ENCODE data around the gene BIN1. TPM values are rescaled to one million over a fixed set of nuclear protein-coding genes. Genes with fewer than 3 reads are reported as not detected.

BIN1 gene
- total and polyA plus RNA-seq, 2 of the 4 experiments (the other 2 are of a cell fraction): 18.1 to 25.7 TPM

DNA sequence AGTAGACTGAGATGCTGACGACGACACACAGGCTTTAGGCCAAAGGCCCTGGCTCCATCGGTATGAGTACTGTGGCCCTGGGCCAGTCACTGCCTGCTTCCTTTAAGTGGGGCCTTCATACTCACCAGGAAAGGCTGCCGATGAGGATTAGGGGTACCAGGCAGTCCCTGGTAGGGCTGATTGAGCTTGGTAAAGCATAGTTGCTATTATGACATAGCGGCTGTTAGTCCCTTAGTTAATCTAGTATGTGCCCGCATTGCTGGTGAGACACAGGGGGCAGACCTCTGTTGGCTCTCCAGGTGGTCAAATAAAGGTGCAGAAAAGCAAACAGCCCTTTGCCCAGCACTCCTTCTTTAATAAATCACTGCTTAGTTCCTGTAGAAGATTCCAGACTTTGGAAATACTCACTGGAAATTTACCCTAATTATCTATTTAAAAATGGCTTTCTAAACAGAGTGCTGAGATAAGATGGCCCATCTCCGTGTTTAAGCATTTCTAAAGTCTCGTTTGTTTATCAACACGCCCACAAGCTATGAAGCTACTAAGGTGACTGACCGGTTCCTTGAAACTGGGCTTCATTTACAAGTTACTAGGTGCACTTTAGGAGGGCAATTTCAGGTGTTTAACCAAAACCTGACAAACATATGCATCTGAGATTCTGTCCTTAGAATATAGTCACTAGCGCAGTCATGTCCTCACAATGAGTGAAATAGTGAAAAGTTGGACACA lies 8.7 kb upstream of the BIN1 start:
- intact Hi-C loops (cut with micrococcal nuclease): no loop called here
- H2AK5ac ChIP-seq (ENCODE audit: low read depth, low read length): no peak overlapping the region
- no peak overlapping the region for H2AK9ac ChIP-seq (replicated peaks; ENCODE audit: low read depth, low read length, poor library complexity)
- H3K36me3 ChIP-seq (ENCODE audit: control insufficient read depth, insufficient read depth, low read length): no peaks in the 10 kb centered on the region
- H3K4me1 ChIP-seq (ENCODE audit: control insufficient read depth, insufficient read depth, low read length): no peaks in the 10 kb centered on the region
- no peaks in the 10 kb centered on the region for H3K9me3 ChIP-seq (ENCODE audit: control insufficient read depth, insufficient read depth, low read length)
- BruUV-seq (replicated peaks): no TSS peak
- H2AFZ ChIP-seq (replicated peaks; ENCODE audit: low read length, poor library complexity): no peak overlapping the region
- ChIA-PET CTCF (no interaction called here), POLR2A (ENCODE audit: unreplicated experiment) (no interaction called here)
- no peak overlapping the region for H3K4me3 ChIP-seq (ENCODE audit: insufficient read depth, low read depth, low read length)
- H4K91ac ChIP-seq (ENCODE audit: insufficient read depth, low read depth, low read length): no peak overlapping the region
- H3K79me1 ChIP-seq (ENCODE audit: low read depth in 1 of 2, low read length in 2 of 2): no peaks in the 10 kb centered on the region
- H3K14ac ChIP-seq (replicated peaks; ENCODE audit: low read depth, low read length): no peak overlapping the region
- H3K56ac ChIP-seq (ENCODE audit: extremely low read depth, insufficient read depth, low read length): no peak overlapping the region
- no peak overlapping the region for H3K27ac ChIP-seq (ENCODE audit: insufficient read depth, low read length)
- DNase-seq (no peak), ATAC-seq (ENCODE audit: low read depth) (no peak)
- H4K8ac ChIP-seq (ENCODE audit: low read depth in 2 of 2, low read length in 2 of 2): no peak overlapping the region
- H2BK15ac ChIP-seq (ENCODE audit: low read depth, low read length): no peak overlapping the region
- no peak overlapping the region for H2BK20ac ChIP-seq (ENCODE audit: low read depth, low read length)
- no peak overlapping the region for H2BK120ac ChIP-seq (ENCODE audit: low read depth, low read length)
- H4K20me1 ChIP-seq (ENCODE audit: insufficient read depth, low read length): no peaks in the 10 kb centered on the region
- no peak overlapping the region for H3K23ac ChIP-seq (ENCODE audit: low read depth, low read length)
- peaks cover 25% of the 10 kb centered on the region for H3K27me3 ChIP-seq (ENCODE audit: control insufficient read depth, insufficient read depth, low read length)
- H3K4me2 ChIP-seq (ENCODE audit: low read depth, low read length): no peak overlapping the region
- no peak overlapping the region for H2BK5ac ChIP-seq (ENCODE audit: low read depth, low read length, poor library complexity, severe bottlenecking)
- TF ChIP-seq RAD21 (IDR thresholded peaks at IDR 0.05; ENCODE audit: low read length) (no peak), RCOR1 (IDR thresholded peaks at IDR 0.05; ENCODE audit: insufficient replicate concordance, low read length) (no peak), SMC3 (IDR thresholded peaks at IDR 0.05; ENCODE audit: low read depth, low read length) (no peak), MAFK (IDR thresholded peaks at IDR 0.05; ENCODE audit: low read depth, low read length) (no peak), FOS (IDR thresholded peaks at IDR 0.05; ENCODE audit: low read depth, low read length) (no peak), BHLHE40 (IDR thresholded peaks at IDR 0.05; ENCODE audit: low read depth, low read length) (no peak), MAZ (IDR thresholded peaks at IDR 0.05; ENCODE audit: borderline replicate concordance, low read depth, low read length) (no peak), POLR2A (IDR thresholded peaks at IDR 0.05; ENCODE audit: low read depth, low read length) (no peak), CHD1 (IDR thresholded peaks at IDR 0.05; ENCODE audit: low read depth, low read length) (no peak), NFE2L2 (IDR thresholded peaks at IDR 0.05; ENCODE audit: low read depth, low read length) (no peak), MXI1 (IDR thresholded peaks at IDR 0.05; ENCODE audit: borderline replicate concordance, low read depth, low read length) (no peak), CEBPB (IDR thresholded peaks at IDR 0.05; ENCODE audit: low read depth, low read length) (no peak), RFX5 (IDR thresholded peaks at IDR 0.05; ENCODE audit: low read depth, low read length) (no peak)
- TF ChIP-seq, protein P1, sequence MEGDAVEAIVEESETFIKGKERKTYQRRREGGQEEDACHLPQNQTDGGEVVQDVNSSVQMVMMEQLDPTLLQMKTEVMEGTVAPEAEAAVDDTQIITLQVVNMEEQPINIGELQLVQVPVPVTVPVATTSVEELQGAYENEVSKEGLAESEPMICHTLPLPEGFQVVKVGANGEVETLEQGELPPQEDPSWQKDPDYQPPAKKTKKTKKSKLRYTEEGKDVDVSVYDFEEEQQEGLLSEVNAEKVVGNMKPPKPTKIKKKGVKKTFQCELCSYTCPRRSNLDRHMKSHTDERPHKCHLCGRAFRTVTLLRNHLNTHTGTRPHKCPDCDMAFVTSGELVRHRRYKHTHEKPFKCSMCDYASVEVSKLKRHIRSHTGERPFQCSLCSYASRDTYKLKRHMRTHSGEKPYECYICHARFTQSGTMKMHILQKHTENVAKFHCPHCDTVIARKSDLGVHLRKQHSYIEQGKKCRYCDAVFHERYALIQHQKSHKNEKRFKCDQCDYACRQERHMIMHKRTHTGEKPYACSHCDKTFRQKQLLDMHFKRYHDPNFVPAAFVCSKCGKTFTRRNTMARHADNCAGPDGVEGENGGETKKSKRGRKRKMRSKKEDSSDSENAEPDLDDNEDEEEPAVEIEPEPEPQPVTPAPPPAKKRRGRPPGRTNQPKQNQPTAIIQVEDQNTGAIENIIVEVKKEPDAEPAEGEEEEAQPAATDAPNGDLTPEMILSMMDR (conservative IDR thresholded peaks at IDR 0.05; ENCODE audit: low read depth, low read length): no peak
- TF ChIP-seq, protein P2, sequence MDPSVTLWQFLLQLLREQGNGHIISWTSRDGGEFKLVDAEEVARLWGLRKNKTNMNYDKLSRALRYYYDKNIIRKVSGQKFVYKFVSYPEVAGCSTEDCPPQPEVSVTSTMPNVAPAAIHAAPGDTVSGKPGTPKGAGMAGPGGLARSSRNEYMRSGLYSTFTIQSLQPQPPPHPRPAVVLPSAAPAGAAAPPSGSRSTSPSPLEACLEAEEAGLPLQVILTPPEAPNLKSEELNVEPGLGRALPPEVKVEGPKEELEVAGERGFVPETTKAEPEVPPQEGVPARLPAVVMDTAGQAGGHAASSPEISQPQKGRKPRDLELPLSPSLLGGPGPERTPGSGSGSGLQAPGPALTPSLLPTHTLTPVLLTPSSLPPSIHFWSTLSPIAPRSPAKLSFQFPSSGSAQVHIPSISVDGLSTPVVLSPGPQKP (IDR thresholded peaks at IDR 0.05; ENCODE audit: borderline replicate concordance, low read depth, low read length): no peak
- TF ChIP-seq, protein P3, sequence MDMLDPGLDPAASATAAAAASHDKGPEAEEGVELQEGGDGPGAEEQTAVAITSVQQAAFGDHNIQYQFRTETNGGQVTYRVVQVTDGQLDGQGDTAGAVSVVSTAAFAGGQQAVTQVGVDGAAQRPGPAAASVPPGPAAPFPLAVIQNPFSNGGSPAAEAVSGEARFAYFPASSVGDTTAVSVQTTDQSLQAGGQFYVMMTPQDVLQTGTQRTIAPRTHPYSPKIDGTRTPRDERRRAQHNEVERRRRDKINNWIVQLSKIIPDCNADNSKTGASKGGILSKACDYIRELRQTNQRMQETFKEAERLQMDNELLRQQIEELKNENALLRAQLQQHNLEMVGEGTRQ (IDR thresholded peaks at IDR 0.05; ENCODE audit: low read depth, low read length): no peak
- no peak overlapping the region for H3K4ac ChIP-seq (ENCODE audit: low read depth, low read length)
- H3K18ac ChIP-seq (ENCODE audit: low read depth, low read length): no peak overlapping the region
- in situ Hi-C loops (cut with MboI; ENCODE audit: low sequenced_read_pairs): no loop called here
- WGBS, 2 experiments (ENCODE audit: extremely low coverage in 2 of 2, insufficient read length in 1 of 2): 67% methylated on average over 4 of the region's 11 CpGs; no CpG with 5 or more reads in 1 of the 2 experiments
- no peak overlapping the region for H4K5ac ChIP-seq (ENCODE audit: low read depth, low read length)
- no peak overlapping the region for H3K9ac ChIP-seq (ENCODE audit: low read depth, low read length)
- dilution Hi-C loops (cut with HindIII; ENCODE audit: low sequenced_read_pairs, unreplicated experiment): no loop called here
- H3K9me1 ChIP-seq (ENCODE audit: insufficient read depth, low read length): no peaks in the 10 kb centered on the region

All from IMR-90 (cell line).